Non-pigmented ciliary epithelial cell (primary cell): ENCODE results near the gene MLANA.

Source experiments
- DNase-seq: peaks from one replicate; pipeline ENCODE4 v3.0.0-alpha.2; 2010; ENCODE audit warnings: low read depth

Gene MLANA

GRCh38 chr9:5900622-5901021 is 9.9 kb downstream of the MLANA start:
- no peak for DNase-seq

- no peak for DNase-seq
Observed at GRCh38 chr9:5902377-5902776, 11.7 kb downstream of the MLANA start.

- DNase-seq = no peak
Observed at GRCh38 chr9:5908918-5909317, 18.2 kb downstream of the MLANA start.

GRCh38 chr9:5909976-5910375 is 19.3 kb downstream of the MLANA start:
- no peak for DNase-seq

- no peak for DNase-seq
Observed at GRCh38 chr9:5910413-5911057, 19.8 kb downstream of the MLANA start.

- DNase-seq = no peak
Observed at GRCh38 chr9:5915438-5915837, 24.7 kb downstream of the MLANA start.

GRCh38 chr9:5917273-5917672 is 26.6 kb downstream of the MLANA start:
- DNase-seq = no peak

- no peak for DNase-seq
Observed at GRCh38 chr9:5917888-5918287, 27.2 kb downstream of the MLANA start.

- no peak for DNase-seq
Observed at GRCh38 chr9:5918460-5918859, 27.8 kb downstream of the MLANA start.

GRCh38 chr9:5920860-5921328 is 30.2 kb downstream of the MLANA start:
- DNase-seq = no peak

GRCh38 chr9:5922192-5922591 is 31.5 kb downstream of the MLANA start:
- no peak for DNase-seq

GRCh38 chr9:5931657-5932056 is 41.0 kb downstream of the MLANA start:
- no peak for DNase-seq

GRCh38 chr9:5938449-5938848 is 47.8 kb downstream of the MLANA start:
- no peak for DNase-seq

GRCh38 chr9:5939530-5939929 is 48.8 kb downstream of the MLANA start:
- DNase-seq = no peak

GRCh38 chr9:5941214-5941613 is 50.5 kb downstream of the MLANA start:
- no peak for DNase-seq

GRCh38 chr9:5945112-5945511 is 54.4 kb downstream of the MLANA start:
- no peak for DNase-seq

GRCh38 chr9:5947912-5948311 is 57.2 kb downstream of the MLANA start:
- DNase-seq = no peak

GRCh38 chr9:5949103-5949699 is 58.5 kb downstream of the MLANA start:
- peak; percentile 2 for DNase-seq

GRCh38 chr9:5950261-5950660 is 59.6 kb downstream of the MLANA start:
- no peak for DNase-seq

GRCh38 chr9:5951686-5952211 is 61.1 kb downstream of the MLANA start:
- peak; percentile 30 for DNase-seq

- no peak for DNase-seq
Observed at GRCh38 chr9:5953743-5954707, 63.3 kb downstream of the MLANA start.

- no peak for DNase-seq
Observed at GRCh38 chr9:5957166-5957565, 66.5 kb downstream of the MLANA start.

GRCh38 chr9:5958273-5958672 is 67.6 kb downstream of the MLANA start:
- no peak for DNase-seq
